ENCODE measurements around the gene OR13A1.
"Not testable (repeated sequence)": the region's sequence is repeated elsewhere in the genome, so short reads cannot be mapped to it uniquely, and the experiment has no call there.

The OR13A1 gene

DNA sequence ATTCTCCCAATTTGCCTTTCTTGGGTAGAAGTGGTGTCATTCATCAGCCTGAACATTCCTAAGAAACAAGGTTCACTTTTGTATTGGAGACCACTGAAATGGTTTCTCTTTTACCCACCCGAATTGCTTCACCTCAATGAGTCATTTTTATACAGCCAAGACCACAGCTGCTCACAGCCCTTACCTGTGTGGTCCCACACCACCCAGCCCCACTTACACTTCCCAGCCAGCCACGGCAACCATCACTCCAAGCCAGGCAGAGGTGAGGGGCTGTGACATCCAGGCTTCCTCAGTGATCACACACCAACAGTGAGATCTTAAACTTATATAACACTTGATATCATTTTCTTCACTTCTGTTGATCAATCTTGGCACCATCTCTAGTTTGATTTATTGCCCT lies 20.7 kb downstream of the OR13A1 start:
- DNase-seq (ENCODE audit: low read depth), result no peak
- TF ChIP-seq, protein P1, sequence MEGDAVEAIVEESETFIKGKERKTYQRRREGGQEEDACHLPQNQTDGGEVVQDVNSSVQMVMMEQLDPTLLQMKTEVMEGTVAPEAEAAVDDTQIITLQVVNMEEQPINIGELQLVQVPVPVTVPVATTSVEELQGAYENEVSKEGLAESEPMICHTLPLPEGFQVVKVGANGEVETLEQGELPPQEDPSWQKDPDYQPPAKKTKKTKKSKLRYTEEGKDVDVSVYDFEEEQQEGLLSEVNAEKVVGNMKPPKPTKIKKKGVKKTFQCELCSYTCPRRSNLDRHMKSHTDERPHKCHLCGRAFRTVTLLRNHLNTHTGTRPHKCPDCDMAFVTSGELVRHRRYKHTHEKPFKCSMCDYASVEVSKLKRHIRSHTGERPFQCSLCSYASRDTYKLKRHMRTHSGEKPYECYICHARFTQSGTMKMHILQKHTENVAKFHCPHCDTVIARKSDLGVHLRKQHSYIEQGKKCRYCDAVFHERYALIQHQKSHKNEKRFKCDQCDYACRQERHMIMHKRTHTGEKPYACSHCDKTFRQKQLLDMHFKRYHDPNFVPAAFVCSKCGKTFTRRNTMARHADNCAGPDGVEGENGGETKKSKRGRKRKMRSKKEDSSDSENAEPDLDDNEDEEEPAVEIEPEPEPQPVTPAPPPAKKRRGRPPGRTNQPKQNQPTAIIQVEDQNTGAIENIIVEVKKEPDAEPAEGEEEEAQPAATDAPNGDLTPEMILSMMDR (conservative IDR thresholded peaks at IDR 0.05; ENCODE audit: low read depth, low read length), result no peak
- H3K4me3 ChIP-seq (ENCODE audit: low read depth, low read length), result no peak overlapping the region

DNA sequence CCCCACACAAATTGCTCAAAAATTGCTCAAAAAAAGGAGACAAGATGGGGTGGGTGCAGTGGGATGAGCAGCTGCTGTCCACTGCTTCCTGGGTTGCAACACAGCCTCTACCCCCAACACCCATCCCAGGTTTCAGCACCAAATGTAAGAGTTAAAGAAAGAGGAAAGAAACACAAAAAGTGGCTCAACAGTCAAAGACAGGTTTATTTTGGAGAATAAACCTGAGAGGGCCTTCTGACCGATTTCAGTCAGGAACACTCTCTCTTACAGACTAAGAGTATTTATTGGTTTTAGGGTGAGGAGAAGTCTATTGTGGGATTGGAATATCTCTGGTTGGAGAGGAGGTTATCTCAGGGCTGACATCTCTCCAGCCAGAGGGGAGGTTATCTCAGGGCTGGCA lies 28.4 kb downstream of the OR13A1 start:
- H3K4me3 ChIP-seq (ENCODE audit: low read depth, low read length), result no peak overlapping the region
- TF ChIP-seq, protein P1 (conservative IDR thresholded peaks at IDR 0.05; ENCODE audit: low read depth, low read length), result no peak
- no peak for DNase-seq (ENCODE audit: low read depth)

DNA sequence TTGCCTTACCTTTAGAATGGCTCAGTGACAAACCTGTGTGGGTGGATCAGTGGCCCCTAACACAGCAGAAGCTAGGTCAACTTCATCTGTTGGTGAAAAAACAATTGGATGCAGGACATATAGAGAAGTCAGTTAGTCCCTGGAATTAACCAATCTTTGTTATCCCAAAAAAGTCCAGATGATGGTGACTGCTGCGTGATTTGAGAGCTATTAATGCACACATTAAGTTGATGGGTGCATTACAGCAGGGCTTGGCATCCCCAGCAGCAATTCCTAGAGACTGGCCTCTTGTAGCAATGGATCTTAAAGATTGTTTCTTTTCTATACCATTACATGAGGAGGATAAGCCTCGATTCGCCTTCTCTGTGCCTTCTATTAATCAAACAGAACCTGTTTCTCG lies 33.3 kb downstream of the OR13A1 start:
- DNase-seq (ENCODE audit: low read depth), result no peak
- TF ChIP-seq, protein P1 (conservative IDR thresholded peaks at IDR 0.05; ENCODE audit: low read depth, low read length), result no peak

DNA sequence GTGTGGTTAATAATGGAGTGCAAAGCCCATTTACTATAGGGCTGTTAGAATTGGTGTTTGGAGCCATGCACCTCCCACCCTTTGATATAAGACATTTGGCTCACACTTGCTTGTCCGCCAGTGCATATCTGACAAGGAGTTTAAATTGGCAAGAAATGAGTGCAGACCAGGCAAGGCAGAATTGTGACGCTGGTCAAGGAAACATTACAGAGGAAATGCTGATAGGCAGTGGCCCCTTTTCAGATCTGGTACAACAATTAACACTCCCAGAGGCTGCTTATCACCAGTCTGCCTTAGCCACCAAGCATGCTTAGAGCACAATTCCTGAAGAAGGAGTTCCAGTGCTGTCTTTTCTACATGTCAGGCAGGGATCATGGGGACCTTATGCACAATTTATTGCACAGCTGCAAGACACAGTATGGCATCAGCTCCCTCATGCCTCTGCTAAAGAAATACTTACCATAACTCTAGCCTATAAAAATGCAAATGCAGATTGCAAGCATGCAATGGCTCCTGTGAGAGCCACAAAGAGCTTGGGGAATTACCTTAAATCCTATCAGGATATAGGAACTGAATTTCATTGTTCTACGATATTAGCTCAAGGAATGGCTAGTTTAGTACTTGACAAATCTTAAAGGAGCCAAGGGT lies 35.2 kb downstream of the OR13A1 start:
- TF ChIP-seq, protein P1 (conservative IDR thresholded peaks at IDR 0.05; ENCODE audit: low read depth, low read length), result no peak
- DNase-seq (ENCODE audit: low read depth), result no peak
- no peak overlapping the region for H3K4me3 ChIP-seq (ENCODE audit: low read depth, low read length)

More for the DNA sequence above, 33.3 kb downstream of the OR13A1 start:
- no peak overlapping the region for H3K4me3 ChIP-seq (ENCODE audit: low read depth, low read length)

DNA sequence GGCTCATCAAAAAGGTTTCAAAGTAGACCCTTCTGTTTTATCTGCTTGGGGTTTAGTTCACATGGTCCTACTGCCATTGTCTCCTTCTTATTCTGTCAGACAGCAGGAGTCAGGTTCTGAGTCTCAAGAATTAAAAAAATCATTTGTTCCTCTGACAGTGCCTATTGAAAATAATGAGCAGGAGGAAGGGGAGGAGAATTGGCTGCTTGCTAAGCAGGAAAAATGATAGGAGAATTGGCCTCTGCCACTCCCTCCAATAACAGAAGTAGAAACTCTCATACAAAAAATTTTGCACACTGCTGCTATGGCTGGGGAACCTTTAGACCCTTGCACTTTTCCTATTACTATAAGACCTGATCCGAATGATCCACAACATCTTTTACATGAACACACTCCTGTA lies 35.7 kb downstream of the OR13A1 start:
- TF ChIP-seq, protein P1 (conservative IDR thresholded peaks at IDR 0.05; ENCODE audit: low read depth, low read length), result no peak
- no peak overlapping the region for H3K4me3 ChIP-seq (ENCODE audit: low read depth, low read length)
- DNase-seq (ENCODE audit: low read depth), result no peak

DNA sequence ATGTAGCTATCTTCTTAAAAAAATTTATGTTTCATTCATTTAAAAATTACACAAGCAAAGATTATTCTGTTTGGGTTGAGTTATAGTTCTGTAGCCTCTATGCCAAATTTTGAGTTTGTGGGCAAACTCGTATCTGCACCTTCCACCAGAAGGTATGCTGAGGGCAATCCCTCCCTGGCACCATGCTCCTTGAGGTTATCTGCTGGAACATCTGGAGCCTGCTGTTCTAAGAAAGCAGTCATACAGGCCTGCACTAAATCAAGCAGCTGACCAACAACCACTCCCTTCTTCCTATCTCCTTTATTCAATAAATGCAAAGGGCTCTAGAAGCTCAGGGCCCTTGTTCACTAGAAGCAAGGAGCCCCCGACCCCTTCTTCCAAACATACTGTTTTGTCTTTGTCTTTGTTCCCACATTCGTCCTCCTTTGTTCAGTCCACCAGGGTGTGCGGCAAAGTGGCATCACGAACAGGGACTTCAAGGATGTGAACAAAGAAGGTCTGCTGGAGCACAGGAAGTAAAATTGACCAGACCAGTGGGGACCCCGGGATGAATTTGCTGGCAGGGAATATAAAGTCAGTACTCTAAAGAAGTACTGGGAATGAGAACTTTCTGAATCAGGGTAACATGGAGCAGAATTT lies 36.4 kb downstream of the OR13A1 start:
- TF ChIP-seq, protein P1 (conservative IDR thresholded peaks at IDR 0.05; ENCODE audit: low read depth, low read length), result no peak
- no peak for DNase-seq (ENCODE audit: low read depth)

DNA sequence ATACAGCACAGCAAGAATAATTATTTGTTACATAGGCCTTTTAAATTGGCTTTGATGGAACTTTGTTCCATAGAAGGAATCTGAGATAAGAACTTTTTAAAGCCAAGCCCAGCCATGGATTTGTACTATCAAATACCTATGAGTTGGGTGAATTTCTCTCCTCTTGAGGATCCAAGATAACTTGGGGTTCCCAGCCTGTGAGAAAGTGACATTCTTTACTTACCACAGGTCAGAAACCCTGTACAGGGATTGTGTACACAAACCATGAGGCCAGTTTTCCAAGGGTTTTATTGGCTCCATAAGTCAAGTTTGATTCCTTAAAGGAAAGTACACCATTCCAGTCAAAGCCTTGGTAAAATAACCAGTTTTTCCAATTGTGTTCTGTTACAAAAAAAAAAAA lies 39.3 kb downstream of the OR13A1 start:
- not testable (repeated sequence) for DNase-seq (ENCODE audit: low read depth); H3K4me3 ChIP-seq (ENCODE audit: low read depth, low read length)

More for the DNA sequence above, 36.4 kb downstream of the OR13A1 start:
- H3K4me3 ChIP-seq (ENCODE audit: low read depth, low read length), result no peak overlapping the region

All from choroid plexus epithelial cell (primary cell).